NK-92 treated with Interleukin-12 subunit alpha and Interleukin-12 subunit beta, amount 100 ng/mL, for 24 hours (cell line): ENCODE data around the gene SLCO3A1.

Experiments
- DNase-seq: peaks from one replicate; lab custom pipeline; 2025; lab: John Stamatoyannopoulos, UW

SLCO3A1 gene

DNA sequence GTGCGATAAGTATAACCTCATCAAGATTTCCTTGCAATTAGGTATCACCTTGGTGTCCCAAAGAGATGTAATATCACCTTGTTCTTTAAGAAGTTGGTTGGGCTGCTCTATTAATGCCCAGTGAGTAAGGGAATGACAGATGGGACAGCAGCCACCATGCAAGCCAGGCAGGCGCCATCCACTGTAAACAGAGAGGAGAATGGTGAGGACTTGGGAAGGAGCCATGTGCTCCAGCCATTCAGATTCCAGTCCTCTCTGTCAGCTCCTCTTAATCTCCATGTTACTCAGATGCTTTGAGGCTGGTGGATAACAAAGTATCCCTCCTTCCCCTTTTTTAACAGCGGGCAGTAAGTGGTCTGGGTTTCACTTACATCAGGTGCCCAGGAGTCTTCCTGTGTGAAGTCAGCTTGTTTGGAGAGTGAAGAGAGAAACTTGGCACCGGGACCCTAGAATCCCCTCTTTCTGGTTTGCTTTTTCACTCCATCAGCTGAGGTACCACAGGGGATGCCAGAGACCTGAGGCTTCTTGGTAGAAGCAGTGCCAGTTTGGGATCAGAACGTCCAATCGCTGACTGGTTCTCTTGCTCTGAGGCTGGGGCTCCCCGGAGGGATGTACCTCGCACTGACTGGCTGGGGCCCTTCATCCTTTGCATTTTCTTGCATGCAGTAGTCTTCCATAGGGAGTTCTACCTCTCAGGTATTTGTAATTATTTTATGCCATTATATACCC is 29.5 kb downstream of the SLCO3A1 start:
- no peak for DNase-seq

DNA sequence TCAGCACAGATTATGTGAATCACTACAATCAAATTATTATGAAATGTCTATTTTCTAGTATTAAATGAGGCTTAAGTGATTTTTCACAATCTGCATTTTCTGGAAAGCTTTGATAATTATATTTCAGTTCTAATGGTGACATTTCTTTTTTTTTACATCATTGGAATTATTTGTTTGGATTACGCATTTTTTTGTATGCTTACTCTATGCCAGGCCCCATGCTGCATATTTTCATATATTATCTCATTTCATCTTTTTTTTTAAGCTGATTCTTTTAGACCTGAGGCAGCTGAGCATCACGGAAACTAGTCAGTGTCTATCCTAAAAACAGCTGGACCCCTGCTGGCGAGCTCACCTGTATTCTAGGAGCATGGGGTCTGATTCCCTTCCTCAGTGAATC is 31.1 kb downstream of the SLCO3A1 start:
- DNase-seq, result no peak

DNA sequence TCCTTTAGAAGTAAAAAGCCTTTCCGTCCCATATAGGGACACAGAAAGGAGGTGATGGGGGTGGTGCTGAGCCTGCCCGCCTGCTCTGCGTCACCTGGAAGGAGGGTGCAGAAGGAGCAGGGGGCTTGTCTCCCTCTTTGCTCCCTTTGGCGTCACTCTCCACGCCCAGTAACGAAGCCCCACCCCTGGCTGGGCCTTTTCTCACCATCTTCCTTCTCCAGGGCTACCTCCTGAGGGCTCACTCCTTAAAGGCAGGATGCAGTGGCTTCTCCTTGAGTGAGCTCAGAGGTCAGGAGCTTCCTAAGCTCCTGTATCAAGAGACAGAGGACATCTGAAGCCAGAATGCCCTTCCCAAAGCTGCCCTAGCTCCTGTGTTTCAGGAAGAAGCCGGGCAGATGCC is 31.5 kb downstream of the SLCO3A1 start:
- no peak for DNase-seq

DNA sequence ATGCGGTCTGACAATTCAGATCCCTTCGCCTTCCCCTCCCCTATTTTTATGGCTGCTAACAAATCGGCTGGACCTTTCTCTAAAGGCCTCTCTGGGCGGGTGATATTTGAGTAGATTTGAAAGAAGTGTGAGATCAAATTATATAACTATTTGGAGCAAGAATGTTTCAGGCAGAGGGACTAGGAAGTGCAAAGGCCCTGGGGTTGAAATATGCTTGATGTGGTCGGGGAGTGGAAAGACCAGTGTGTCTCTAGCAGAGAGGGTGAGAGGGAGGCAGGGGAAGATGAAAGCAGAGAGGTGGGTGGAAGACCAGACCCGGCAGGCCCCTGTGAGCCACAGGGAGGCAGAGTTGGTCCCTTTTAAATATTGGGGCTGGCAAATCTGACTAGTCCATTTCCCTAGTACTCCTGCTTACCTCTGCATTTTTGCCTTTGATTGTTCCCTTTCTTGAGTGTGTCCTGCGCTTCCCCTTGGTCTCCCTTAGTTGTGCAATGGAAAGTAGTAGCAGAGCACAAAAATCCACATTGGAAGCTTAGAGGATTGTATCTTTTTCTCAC is 32.3 kb downstream of the SLCO3A1 start:
- no peak for DNase-seq

DNA sequence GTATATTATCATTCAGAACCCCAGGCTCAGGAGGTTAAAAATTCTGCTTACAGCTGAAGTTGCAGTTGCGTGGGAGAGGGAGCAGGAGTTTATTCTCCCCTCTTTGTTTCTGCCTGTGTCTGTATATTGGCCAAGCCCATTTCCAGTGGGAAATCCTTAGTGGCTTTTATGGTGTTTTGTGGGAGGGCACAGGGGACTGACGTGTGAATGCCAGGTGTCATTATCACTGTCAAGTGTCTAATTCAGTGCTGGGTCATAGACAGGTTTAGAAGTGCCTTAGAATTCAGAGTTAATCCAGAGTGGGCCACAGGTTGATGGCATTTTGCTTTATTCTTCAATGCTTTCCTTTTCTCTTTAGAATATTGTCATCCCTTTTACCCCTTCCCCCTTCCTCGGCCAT is 33.4 kb downstream of the SLCO3A1 start:
- DNase-seq, result no peak

DNA sequence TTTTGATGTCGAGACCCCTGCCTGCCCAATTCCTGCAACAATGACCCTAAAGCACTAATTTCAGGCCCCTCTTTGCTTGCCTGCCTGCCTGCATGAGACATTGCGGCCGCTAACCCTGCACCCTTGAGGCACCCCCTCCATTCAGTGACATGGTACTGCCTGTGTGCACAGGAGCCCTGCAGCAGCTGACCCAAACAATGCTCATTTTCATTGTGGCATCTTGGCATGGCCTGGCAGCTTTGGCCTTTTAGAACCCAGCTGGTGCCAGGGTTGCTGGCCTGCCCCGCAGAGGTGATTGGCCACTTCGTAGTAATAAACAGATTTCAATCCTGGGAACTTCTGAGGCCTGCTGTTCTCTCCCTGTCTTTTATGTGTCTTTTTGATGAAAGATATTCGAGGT is 33.8 kb downstream of the SLCO3A1 start:
- no peak for DNase-seq

DNA sequence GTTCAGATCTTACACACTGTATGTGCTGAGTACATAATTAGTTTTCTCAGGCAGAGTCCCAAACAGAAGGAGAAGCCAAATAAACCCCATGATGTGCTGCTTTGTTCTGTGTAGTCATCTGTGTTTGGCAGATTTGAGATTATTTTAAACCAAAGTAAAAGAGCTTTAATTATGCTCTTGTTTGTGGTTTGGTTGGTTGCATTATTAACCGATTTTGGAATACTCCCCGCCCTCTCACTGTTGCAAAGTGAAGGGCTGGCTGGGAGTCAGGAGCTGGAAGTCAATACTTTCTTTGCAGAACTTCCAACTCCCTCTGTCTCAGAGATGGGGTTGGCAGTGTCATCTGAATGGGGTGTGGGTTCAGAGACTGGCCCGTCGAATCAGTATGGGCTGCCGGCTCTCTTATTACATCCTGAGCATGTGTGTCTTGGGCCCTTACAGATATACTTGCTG is 34.4 kb downstream of the SLCO3A1 start:
- no peak for DNase-seq

DNA sequence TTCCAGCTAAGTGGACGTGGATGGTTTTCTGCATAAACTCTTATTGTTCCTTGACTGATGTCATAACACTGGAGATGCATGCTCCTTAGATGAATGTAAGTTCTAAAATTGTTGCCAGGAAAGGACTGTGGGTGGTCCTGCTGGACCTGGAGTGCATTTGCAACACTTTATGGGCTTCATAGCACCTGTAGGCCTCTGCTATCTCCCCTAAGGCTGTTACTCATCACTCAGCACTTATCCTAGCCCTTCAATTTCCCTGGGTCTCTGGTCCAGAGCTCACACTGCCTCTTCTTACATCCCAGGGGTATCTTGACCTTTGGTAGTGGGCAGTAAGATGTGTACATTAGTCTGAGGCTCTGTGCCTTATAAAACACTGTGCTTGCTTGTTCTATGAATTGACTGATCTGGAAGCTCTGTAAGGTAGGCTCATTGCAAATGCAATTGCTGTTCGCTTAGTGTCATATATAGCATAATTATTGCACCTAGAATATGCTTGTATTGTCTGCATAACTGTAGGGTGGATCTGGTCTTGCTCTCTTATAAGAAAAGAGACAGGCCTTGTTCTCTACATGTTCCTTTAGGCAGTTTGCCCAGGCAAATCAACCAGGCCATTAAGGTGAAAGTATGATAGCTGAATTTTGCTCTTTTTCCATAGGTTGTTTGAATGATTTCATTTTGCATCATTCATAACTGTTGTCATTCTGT is 35.8 kb downstream of the SLCO3A1 start:
- DNase-seq, result no peak

DNA sequence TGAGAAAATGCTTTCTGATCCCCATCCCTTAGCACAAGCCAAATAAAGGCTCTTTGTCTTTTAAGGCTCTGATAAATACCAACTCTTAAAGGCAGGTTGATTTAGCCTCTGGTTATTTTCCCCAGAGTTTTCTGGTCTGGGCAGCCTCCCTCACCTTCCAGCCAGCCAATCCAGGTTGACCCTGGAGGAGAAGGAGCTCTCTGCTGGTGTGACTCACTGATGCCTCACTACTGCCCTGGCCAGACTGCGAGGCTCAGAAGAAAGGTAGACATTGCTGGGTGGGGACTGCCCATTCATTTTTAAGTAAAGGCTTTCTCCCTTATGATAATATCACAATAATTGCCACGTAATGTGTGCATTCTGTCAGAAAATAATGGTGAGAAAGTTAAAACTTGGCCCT is 37.1 kb downstream of the SLCO3A1 start:
- no peak for DNase-seq

DNA sequence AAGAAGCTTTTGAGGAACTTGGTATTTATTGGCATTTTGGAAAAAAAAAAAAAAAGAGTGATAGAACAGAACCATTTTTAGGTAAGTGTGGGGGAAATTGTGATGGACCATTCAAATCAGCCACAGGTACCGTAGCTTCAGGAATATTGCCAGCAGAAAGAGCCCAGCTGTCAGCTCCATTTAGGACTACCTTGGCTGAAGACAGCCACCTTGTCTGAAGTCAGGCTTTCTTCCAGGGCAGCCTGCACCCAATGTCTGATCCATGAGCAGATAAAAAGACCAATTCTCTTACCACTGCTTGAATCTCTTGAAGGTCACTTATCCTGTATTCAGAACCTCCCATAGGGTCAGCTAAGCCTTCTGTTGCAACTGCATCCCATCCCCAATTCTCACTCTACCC is 37.6 kb downstream of the SLCO3A1 start:
- no peak for DNase-seq

DNA sequence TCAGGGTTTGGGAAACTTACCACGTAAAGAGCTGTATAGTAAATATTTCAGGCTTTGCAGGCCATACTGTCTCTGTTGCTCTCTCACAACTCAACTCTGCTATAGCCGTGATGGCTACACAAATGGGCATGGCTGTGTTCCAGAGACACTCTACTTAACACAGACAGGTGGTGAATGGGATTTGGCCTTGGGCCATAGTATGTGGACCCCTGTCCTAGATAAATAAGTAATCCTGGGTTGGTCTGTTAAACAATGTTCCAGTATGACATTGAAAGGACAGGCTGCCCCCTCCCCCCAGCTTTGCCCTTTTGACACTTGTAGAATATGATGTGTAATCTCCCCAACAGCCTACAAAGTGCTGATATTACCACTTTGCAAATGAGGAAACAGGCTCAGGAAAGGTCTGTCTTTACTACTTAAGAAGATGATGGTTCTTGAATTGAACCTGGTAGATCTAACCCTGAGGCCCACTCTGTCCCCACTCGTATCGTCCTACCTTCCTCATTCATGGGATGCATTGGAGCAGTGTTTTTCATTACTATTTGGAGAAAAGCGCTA is 38.4 kb downstream of the SLCO3A1 start:
- no peak for DNase-seq

DNA sequence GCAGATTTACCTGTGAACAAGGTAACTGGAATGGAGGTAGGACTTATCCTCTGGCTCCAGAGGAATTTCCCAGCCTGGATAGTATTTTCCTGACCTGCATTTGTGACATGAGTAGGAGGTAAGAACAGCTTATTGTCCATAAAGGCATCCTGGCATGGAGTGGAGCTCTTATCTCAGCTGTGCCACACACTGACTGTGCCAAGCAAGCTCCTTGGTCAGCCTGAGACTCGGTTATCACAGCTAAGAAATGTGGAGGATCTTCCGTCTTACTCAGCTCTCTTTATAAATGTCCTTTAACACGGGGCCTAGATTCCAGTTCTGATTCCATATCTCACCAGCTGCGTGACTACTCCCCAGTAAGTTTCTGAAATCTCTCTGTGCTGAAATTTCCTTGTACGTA is 38.9 kb downstream of the SLCO3A1 start:
- DNase-seq, result no peak

DNA sequence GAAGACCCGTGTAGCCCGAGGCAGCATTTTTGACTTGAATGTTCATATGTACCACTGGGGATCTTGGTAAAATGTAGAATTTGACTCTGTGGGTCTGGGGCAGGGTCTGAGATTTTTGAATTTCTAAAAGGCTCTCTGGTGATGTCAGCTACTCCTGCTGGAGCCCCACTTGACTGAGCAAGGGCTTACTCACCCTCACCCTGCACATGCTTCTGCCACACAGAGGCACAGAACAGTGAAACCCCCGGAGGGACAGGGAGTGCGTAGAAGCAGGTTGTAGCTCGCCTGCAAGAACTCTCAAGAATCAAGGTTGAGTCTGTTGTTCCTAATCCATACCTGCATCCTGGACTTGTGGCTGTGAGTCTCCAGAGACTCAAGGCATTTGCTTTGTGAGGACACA is 41.1 kb downstream of the SLCO3A1 start:
- DNase-seq, result no peak

DNA sequence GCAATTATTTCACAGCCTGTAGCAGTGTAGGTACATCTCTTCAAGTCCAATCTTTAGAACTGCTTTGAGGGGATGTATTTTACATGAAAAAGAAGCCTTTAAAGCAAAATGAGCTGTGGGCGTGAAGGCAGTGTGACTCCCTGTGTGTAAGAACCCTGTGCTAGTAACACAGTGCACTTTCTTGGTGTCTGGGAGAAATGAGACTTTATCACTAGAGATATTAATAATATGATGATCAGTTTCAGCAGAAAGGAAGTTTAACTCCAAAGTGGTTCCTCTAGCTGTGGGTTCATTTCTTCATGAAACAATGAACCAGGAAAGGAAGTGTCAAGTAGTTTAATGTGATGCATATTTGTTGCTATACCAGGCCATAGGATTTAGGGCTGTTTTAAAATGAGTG is 41.5 kb downstream of the SLCO3A1 start:
- DNase-seq, result no peak

DNA sequence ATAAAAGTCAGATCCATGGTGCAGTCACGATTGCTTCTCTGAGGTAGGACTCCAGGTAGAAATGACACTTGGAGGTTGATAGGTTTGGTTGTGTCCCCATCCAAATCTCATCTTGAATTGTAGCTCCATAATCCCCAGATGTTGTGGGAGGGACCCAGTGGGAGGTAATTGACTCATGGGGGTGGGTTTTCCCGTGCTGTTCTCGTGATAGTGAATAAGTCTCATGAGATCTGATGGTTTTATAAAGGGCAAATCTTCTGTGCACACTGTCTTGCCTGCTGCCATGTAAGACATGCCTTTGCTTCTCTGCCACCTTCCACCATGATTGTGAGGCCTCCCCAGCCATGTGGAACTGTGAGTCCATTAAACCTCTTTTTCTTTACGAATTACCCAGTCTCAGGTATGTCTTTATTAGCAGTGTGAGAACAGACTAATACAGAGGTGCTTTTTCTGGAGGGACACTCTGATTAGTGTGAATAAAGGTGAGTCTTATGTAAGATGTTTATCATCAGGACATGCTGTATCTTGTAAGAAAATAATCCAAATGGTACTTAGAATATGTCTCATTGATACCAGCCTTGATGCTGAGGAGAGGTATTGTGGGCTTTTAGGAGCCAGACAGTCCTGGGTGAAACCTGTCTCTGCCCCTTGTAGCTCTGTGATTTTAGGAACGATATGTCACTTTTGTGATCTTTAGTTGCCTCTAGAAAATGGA is 43.0 kb downstream of the SLCO3A1 start:
- no peak for DNase-seq

DNA sequence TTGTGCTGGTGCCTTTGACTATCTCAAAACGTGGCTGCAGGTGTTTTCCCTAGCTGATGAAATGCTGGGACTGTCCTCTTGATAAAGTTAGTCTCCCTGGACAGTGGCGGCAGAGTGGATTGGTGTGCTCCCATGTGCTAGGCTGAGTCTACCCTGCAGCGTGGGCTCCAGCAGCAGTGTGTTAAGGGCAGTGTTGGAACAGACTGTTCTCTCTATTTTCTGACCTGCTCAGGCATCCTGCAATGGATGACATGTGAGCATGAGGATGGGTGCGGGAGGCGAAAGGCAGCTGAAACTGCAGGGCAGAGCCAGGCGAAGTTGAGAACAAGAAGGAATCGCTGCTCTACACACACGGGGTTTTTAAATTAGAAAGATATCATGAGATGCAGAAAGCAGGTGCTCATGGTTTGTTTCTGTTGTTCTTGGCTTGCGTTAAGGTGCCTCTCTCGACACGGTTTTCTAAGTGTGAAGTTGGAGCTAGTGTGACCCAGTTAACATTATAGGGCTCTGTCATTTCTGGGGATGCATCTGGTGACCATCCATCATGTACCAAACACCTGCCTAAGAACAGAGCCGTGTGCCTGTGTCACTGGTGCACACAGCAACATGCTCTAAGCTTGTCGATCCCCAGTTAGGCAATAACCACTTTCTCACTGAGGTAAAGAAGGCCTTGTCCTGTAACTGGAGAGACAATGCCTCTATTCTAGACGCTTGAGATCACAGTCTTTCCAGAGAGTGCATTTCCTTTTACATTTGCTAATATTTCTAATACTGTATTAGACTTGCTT is 44.3 kb downstream of the SLCO3A1 start:
- DNase-seq, result no peak

DNA sequence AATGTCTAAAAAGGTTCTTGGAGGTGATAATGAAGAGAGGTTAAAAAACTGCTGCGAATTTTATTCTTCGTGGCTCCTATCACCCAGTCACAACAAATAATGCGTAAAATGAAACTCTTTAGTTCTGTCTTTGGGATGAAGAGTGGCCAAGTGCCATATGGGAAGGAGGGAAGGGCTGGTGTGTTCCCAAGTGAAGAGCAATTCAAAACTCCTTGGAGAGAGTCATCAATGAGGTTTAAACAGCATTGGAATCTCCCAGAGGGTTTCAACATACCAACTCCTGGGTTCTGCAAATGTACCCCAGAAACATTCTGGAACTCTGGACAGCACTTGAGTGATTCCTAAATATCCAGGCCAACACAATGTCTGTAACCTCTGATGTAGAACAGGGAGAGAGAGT is 45.3 kb downstream of the SLCO3A1 start:
- no peak for DNase-seq

DNA sequence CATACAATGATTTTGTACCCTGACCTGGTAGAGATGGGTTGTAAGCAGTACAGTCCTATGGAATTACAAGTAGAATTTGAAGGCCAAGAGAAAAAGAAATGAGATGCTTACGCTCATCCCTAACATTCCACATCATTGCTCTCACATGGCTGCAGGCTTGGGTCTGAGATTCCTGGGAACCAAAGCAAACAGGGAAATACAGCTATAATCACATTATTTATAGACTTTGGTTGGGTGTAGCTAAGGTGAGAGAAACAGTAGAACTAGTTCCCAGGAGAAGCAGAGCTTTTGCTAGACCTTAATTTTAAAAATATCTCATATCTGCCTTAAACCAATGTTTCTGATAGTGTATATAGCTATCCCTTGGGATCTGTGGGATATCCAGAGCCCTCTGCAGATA is 51.4 kb downstream of the SLCO3A1 start:
- no peak for DNase-seq

DNA sequence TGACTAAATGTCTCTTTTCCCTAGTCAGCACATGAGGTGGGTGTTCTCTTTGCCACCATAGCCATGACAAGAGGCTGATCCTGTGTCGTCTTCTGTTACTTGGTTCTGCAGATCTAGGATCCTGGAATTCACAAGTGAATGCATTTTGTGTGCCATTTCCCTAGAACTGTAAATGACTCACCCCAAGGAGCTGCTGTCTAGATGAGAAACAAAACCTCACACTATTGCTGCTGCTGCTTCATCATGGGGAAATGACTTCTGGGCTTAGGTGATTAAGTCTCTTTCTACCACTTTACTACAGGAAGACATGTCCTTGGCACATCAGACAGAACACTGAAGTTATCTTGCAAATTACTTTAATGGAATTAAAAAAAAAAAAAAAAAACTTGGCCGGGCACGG is 54.9 kb downstream of the SLCO3A1 start:
- no peak for DNase-seq

DNA sequence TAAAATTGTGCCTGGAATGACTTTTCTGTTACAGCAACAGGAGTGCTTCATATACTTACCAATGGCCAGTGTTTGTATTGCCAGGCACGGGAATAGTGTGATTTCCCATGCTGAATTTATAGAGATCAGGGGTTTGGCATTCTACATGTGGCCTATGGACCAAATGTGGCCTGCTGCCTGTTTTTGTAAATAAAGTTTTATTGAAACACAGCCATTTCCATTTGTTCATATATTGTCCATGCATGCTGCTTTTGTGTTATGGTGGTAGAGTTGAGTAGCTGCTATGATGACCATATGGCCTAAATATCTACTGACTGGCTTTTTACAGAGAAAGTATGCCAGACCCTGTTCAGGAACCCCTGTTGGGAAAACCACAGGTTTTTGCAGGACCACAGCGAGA is 55.6 kb downstream of the SLCO3A1 start:
- DNase-seq, result no peak

DNA sequence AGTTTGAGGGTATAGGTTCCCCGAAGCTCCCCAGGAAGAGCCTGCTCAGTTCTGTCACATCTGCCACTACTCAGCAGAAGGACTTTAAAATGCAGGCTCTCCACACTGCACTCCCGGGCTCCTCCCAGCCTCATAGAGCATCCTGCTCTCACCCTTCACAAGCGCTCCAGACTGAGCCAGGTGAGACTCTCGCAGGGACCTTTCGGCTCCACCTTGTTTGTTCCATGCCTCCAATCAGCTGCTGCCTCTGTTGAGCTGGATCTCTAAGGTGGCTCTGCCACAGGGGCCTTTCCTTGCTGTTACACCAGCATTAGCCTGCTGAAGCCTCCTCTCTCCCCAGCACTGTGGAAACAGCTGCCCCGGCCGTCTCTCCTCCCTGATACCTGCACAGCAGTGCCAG is 56.1 kb downstream of the SLCO3A1 start:
- no peak for DNase-seq

DNA sequence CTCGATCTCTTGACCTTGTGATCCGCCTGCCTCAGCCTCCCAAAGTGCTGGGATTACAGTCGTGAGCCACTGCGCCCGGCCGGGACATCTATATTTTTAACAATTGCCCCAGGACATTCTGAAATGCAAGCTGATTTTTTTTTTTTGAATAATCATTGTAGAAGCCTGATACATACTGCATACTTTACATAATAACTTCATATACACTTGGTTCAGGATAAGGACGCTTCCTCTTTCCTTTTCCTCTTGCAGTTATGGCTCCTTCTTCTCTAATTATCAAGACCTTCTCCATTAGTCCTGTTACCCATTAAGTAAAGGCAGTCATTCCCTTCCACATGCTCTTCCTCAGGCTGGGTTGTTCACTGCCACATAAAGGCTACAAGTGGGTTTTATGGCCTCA is 58.3 kb downstream of the SLCO3A1 start:
- DNase-seq, result no peak
